OCI-LY7 (cell line): ENCODE results near the gene NUP188. TPM values are rescaled to one million over a fixed set of nuclear protein-coding genes. Genes with fewer than 3 reads are reported as not detected.
"Not testable (repeated sequence)": the region's sequence is repeated elsewhere in the genome, so short reads cannot be mapped to it uniquely, and the experiment has no call there.

Source experiments
- BruUV-seq: library from RNA; stranded (reverse); fragments of 400-500 nt; replicated peaks from 2 replicates; lab custom pipeline; 2021; lab: Mats Ljungman, UMichigan
- CTCF ChIA-PET: fragments of 300-600 bp; sonication (Branson Sonifier 250); formaldehyde crosslinking; loops from one replicate; lab custom pipeline; 2022; ENCODE audit warnings: antibody characterized with exemption; ENCODE audit not compliant: unreplicated experiment; lab: Charles Lee
- POLR2A ChIA-PET: fragments of 300-600 bp; sonication (Branson Sonifier 250); formaldehyde crosslinking; loops from one replicate; lab custom pipeline; 2022; ENCODE audit warnings: antibody characterized with exemption; lab: Charles Lee
- DNase-seq: peaks from one replicate; pipeline ENCODE4 v3.0.0-alpha.2; 2015; ENCODE audit warnings: low spot score
- H2AFZ ChIP-seq: fragments of 200-600 bp; sonication (generic), shearing (Covaris generic); 2 replicates; pipeline ENCODE4 v1.6.1; 2014; ENCODE audit warnings: mild to moderate bottlenecking, antibody characterized with exemption, low read length, moderate library complexity
- H3K27ac ChIP-seq: fragments of 200-600 bp; sonication (generic); 2 replicates; pipeline ENCODE4 v1.5.1; 2014; ENCODE audit warnings: mixed run types, low read depth, mild to moderate bottlenecking, moderate library complexity, low read length, inconsistent platforms; ENCODE audit not compliant: poor library complexity, severe bottlenecking
- H3K36me3 ChIP-seq: fragments of 200-600 bp; sonication (generic); 2 replicates; pipeline ENCODE4 v1.6.1; 2014; ENCODE audit warnings: mild to moderate bottlenecking, antibody characterized with exemption, low read length, moderate library complexity, mixed read lengths; ENCODE audit not compliant: insufficient read depth
- H3K4me1 ChIP-seq: fragments of 200-600 bp; sonication (generic); 2 replicates; pipeline ENCODE4 v1.5.1; 2014; ENCODE audit warnings: mild to moderate bottlenecking, low read length; ENCODE audit not compliant: insufficient read depth, poor library complexity, severe bottlenecking
- H3K4me2 ChIP-seq: fragments of 200-600 bp; sonication (generic); 2 replicates; pipeline ENCODE4 v1.6.1; 2014; ENCODE audit warnings: mild to moderate bottlenecking, low read length
- H3K4me3 ChIP-seq: fragments of 200-600 bp; sonication (generic); 2 replicates; pipeline ENCODE4 v1.5.1; 2014; ENCODE audit warnings: mild to moderate bottlenecking, low read depth, low read length; ENCODE audit not compliant: poor library complexity, severe bottlenecking
- H3K79me2 ChIP-seq: fragments of 200-600 bp; sonication (generic); 2 replicates; pipeline ENCODE4 v1.6.1; 2016; ENCODE audit warnings: low read depth, mild to moderate bottlenecking, low read length, moderate library complexity, mixed read lengths; ENCODE audit not compliant: insufficient read depth
- H3K9me2 ChIP-seq: fragments of 200-600 bp; sonication (generic); 2 replicates; pipeline ENCODE4 v1.6.1; 2016; ENCODE audit warnings: mild to moderate bottlenecking, low read length, mixed read lengths; ENCODE audit not compliant: insufficient read depth
- H3K9me3 ChIP-seq: fragments of 200-600 bp; sonication (generic); 2 replicates; pipeline ENCODE4 v1.6.1; 2014; ENCODE audit warnings: mild to moderate bottlenecking, mixed run types, low read length, mixed read lengths
- H4K20me1 ChIP-seq: fragments of 200-600 bp; sonication (generic); 2 replicates; pipeline ENCODE4 v1.6.1; 2014; ENCODE audit warnings: mild to moderate bottlenecking, antibody characterized with exemption, low read length, moderate library complexity, mixed read lengths; ENCODE audit not compliant: insufficient read depth
- CTCF ChIP-seq: fragments of 200-600 bp; sonication (generic); conservative IDR thresholded peaks from 2 replicates; pipeline ENCODE4 v1.5.1; 2014; ENCODE audit warnings: mild to moderate bottlenecking, antibody characterized with exemption, low read length, moderate library complexity, mixed read lengths
- EZH2phosphoT487 ChIP-seq: fragments of 200-600 bp; sonication (generic); IDR thresholded peaks from 2 replicates; pipeline ENCODE4 v1.6.1; 2018; ENCODE audit warnings: low read depth, borderline replicate concordance, mild to moderate bottlenecking, mixed run types, antibody characterized with exemption, low read length, moderate library complexity, mixed read lengths
- intact Hi-C: fragments of 100-400 bp; cut with micrococcal nuclease; formaldehyde crosslinking; loops from one replicate; pipeline ENCODE4 v1.10.0; 2022; ENCODE audit not compliant: unreplicated experiment
- total RNA-seq, 2 experiments: library from RNA; depleted of rRNA in 1 of 2; stranded (reverse); fragments of >200 nt in 1 of 2; shearing (Covaris generic) in 1 of 2; gene quantifications; 2 replicates each; pipeline ENCODE4 v1.2.3, GENCODE V29; 2014 to 2022

The NUP188 gene
- total RNA-seq, 2 experiments from 2014 or later = 73.6 to 83.8 TPM

DNA sequence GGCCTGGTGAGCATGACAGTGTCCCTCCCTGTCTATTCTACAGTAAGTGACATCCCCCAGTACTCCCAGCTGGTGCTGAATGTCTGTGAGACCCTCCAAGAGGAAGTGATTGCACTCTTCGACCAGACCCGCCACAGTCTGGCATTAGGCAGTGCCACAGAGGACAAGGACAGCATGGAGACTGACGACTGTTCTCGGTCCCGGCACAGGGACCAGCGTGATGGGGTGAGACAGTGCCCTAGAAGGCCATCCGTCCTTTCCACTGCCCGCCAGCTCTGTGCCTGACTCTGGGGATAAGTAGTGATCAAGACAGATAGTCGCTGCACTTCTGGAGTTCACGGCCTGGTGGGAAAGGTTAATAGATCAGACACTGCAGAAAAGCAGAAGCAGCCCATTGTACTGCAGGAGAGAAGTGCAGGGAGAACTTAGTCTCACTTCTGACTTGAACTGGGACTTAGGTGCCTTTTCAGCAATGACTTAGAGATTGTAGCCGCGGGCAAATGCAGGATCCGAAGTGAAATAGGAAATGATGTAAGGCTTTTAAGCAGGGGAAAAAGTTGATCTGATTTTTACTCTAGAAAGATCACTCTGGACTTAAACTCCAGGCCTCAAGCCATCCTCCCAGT, 52.2 kb downstream of the NUP188 start:
- Histone ChIP-seq H3K36me3 (peaks cover 93% of the 10 kb centered on the region), H3K9me2 (no peaks in the 10 kb centered on the region), H2AFZ (no peak overlapping the region), H3K4me3 (no peak overlapping the region), H4K20me1 (no peaks in the 10 kb centered on the region), H3K27ac (no peak overlapping the region), H3K9me3 (no peaks in the 10 kb centered on the region), H3K79me2 (no peaks in the 10 kb centered on the region), H3K4me2 (no peak overlapping the region), H3K4me1 (no peaks in the 10 kb centered on the region)
- no TSS peak for BruUV-seq
- CTCF ChIA-PET = no interaction called here
- POLR2A ChIA-PET = no interaction called here
- no peak for DNase-seq
- intact Hi-C loops = no loop called here
- no peak for TF ChIP-seq CTCF
- TF ChIP-seq EZH2phosphoT487 = no peak

DNA sequence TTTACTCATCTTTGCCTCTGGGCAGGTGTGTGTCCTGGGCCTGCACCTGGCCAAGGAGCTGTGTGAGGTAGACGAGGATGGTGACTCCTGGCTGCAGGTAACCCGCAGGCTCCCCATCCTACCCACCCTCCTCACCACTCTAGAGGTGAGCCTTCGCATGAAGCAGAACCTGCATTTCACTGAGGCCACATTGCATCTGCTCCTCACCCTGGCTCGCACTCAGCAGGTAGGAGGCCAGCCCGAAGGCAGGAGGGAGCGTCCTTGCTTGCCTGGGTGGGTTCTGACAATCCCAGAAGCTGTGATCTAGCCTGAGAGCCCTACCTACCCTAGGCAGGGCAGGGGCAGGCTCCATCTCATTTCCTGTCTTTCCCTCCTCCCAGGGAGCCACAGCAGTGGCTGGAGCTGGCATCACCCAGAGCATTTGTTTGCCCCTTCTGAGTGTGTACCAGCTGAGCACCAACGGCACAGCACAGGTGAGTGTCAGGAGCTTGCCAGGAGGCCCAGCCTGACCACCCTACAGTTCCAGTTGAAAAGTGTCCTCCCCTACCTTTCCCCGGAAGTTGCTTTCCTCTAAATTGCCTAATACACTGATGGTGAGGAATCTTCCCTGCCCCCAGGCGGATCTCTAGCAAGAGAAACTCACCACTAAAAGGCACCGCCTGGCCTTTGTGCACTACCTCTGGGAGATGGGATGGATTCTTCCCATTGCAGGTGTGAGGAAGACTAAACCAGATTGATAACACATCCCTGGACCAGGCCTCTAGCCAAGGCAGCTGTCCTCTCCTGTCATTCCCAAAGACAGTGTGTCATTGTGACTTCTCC, 54.2 kb downstream of the NUP188 start:
- no peak overlapping the region for H3K4me2 ChIP-seq
- no peak for TF ChIP-seq CTCF
- no peak for TF ChIP-seq EZH2phosphoT487
- no peaks in the 10 kb centered on the region for H3K9me3 ChIP-seq
- H3K9me2 ChIP-seq = no peaks in the 10 kb centered on the region
- no peak overlapping the region for H2AFZ ChIP-seq
- no peaks in the 10 kb centered on the region for H3K79me2 ChIP-seq
- no peak overlapping the region for H3K4me3 ChIP-seq
- no peaks in the 10 kb centered on the region for H4K20me1 ChIP-seq
- no TSS peak for BruUV-seq
- CTCF ChIA-PET = interaction anchor here (0.6 kb wide), 1 partner anchor 823 kb away, joined by 4 read pairs; no protein-coding TSS in a partner anchor
- DNase-seq = no peak
- H3K36me3 ChIP-seq = peaks cover 93% of the 10 kb centered on the region
- intact Hi-C loops = no loop called here
- H3K4me1 ChIP-seq = no peaks in the 10 kb centered on the region
- H3K27ac ChIP-seq = no peak overlapping the region
- POLR2A ChIA-PET = no interaction called here

- POLR2A ChIA-PET = no interaction called here
- Histone ChIP-seq H3K4me1 (no peaks in the 10 kb centered on the region), H3K4me3 (no peak overlapping the region), H3K4me2 (no peak overlapping the region), H3K79me2 (no peaks in the 10 kb centered on the region), H3K9me3 (no peaks in the 10 kb centered on the region), H2AFZ (no peak overlapping the region), H3K9me2 (no peaks in the 10 kb centered on the region), H4K20me1 (no peaks in the 10 kb centered on the region), H3K36me3 (peaks cover 95% of the 10 kb centered on the region), H3K27ac (no peak overlapping the region)
- CTCF ChIA-PET = no interaction called here
- no peak for TF ChIP-seq CTCF
- no peak for TF ChIP-seq EZH2phosphoT487
- intact Hi-C loops = no loop called here
- no peak for DNase-seq
- BruUV-seq = no TSS peak
Observed at GRCh38 chr9:129002992-129003391, 55.5 kb downstream of the NUP188 start.

GRCh38 chr9:129004173-129004572, 56.7 kb downstream of the NUP188 start:
- POLR2A ChIA-PET, H2AFZ ChIP-seq, H4K20me1 ChIP-seq, H3K9me2 ChIP-seq, H3K4me2 ChIP-seq, CTCF ChIA-PET, H3K4me3 ChIP-seq, BruUV-seq, H3K9me3 ChIP-seq, H3K79me2 ChIP-seq, H3K4me1 ChIP-seq, intact Hi-C loops, DNase-seq, H3K27ac ChIP-seq: not testable (repeated sequence)
- H3K36me3 ChIP-seq = peaks cover 93% of the 10 kb centered on the region
